Parathyroid adenoma (tissue), 2 donors: ENCODE data around the gene PAMR1.
A peak's percentile ranks its signal among the peaks of the same experiment; 100 is the strongest.

ENCODE experiments used
- H2AFZ ChIP-seq: fragments of 300-600 bp; sonication (generic); one replicate; pipeline ENCODE4 v1.7.0; 2017; ENCODE audit warnings: antibody characterized with exemption, mild to moderate bottlenecking
- H3K27ac ChIP-seq: fragments of 300-600 bp; sonication (generic); one replicate; pipeline ENCODE4 v1.7.0; 2017
- H3K27me3 ChIP-seq: fragments of 300-600 bp; sonication (generic); one replicate; pipeline ENCODE4 v1.7.0; 2017; ENCODE audit warnings: low read length; ENCODE audit not compliant: control insufficient read depth, insufficient read depth
- H3K36me3 ChIP-seq: fragments of 300-600 bp; sonication (generic); one replicate; pipeline ENCODE4 v1.7.0; 2017; ENCODE audit warnings: low read length; ENCODE audit not compliant: control insufficient read depth, insufficient read depth
- H3K4me1 ChIP-seq: fragments of 300-600 bp; sonication (generic); one replicate; pipeline ENCODE4 v1.7.0; 2017; ENCODE audit warnings: control low read depth
- H3K4me2 ChIP-seq: fragments of 300-600 bp; sonication (generic); one replicate; pipeline ENCODE4 v1.7.0; 2017; ENCODE audit warnings: low read length
- H3K4me3 ChIP-seq: fragments of 300-600 bp; sonication (generic); one replicate; pipeline ENCODE4 v1.7.0; 2017; ENCODE audit warnings: low read depth, low read length
- H3K79me2 ChIP-seq: fragments of 300-600 bp; sonication (generic); one replicate; pipeline ENCODE4 v1.7.0; 2017; ENCODE audit warnings: control low read depth
- H3K9ac ChIP-seq: fragments of 300-600 bp; sonication (generic); one replicate; pipeline ENCODE4 v1.7.0; 2017; ENCODE audit warnings: mild to moderate bottlenecking
- H3K9me3 ChIP-seq: fragments of 300-600 bp; sonication (generic); one replicate; pipeline ENCODE4 v1.7.0; 2017; ENCODE audit warnings: low read length; ENCODE audit not compliant: control insufficient read depth
- CTCF ChIP-seq: fragments of 300-600 bp; sonication (generic); IDR thresholded peaks from one replicate; pipeline ENCODE4 v1.7.0; 2017; ENCODE audit warnings: antibody characterized with exemption, mild to moderate bottlenecking
- donor health status: primary hyperparathyroidism.

Gene PAMR1

DNA sequence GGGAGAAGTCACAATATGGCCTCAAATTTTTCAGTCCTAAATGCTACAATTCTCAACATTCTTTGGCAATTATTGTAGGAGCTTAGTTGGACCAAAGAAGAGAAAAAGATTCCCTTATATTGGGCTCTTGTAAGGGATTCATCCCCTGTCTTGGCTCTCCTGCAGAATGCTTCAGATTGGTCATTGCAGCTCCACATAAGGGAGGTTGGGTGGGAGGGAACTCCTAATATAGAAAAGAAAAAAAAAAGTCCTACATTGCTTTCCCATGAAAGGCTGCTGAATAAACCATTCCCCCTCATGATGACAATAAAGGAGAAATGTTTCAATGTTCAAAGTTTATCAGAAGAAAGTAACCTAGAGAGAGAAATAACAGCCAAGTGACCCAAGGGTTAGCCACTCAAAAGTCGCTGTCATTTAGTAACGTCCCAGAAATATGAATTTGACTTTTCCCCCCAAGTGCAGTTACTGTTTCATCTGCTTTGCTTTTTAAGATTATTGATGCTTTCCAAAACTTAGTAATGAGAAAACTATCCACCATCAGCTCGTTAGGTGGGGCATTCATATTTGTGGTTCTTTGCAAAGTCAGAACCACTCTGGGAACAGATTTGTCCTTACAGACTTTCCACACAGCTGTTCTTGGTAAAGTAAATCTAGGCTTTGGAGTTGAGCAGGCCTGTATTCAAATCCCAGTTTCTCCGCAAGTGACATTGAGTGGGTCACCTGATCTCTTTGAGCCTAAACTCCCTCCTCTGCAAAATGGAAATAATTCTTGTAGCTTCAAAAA is 101.1 kb downstream of the PAMR1 start:
- Histone ChIP-seq H3K27me3 (no peaks in the 10 kb centered on the region), H3K4me3 (no peak overlapping the region), H3K9ac (no peak overlapping the region), H3K9me3 (no peaks in the 10 kb centered on the region), H2AFZ (no peak overlapping the region), H3K4me2 (no peak overlapping the region), H3K36me3 (no peaks in the 10 kb centered on the region), H3K4me1 (no peaks in the 10 kb centered on the region), H3K27ac (no peak overlapping the region), H3K79me2 (no peaks in the 10 kb centered on the region)
- TF ChIP-seq CTCF: no peak

- Histone ChIP-seq H3K4me1 (no peaks in the 10 kb centered on the region), H3K36me3 (no peaks in the 10 kb centered on the region), H3K79me2 (no peaks in the 10 kb centered on the region), H3K9ac (no peak overlapping the region), H2AFZ (no peak overlapping the region), H3K4me3 (no peak overlapping the region), H3K27me3 (no peaks in the 10 kb centered on the region), H3K27ac (no peak overlapping the region), H3K4me2 (no peak overlapping the region), H3K9me3 (no peaks in the 10 kb centered on the region)
- no peak for TF ChIP-seq CTCF
These were observed 105.0 kb downstream of the PAMR1 start for GRCh38 chr11:35420371-35420770.

- Histone ChIP-seq H3K36me3 (no peaks in the 10 kb centered on the region), H3K27ac (no peak overlapping the region), H3K4me2 (peak overlapping the region; percentile 47), H3K4me1 (no peaks in the 10 kb centered on the region), H3K4me3 (no peak overlapping the region), H3K27me3 (no peaks in the 10 kb centered on the region), H3K9ac (no peak overlapping the region), H3K9me3 (no peaks in the 10 kb centered on the region), H3K79me2 (no peaks in the 10 kb centered on the region), H2AFZ (peak overlapping the region; percentile 28)
- no peak for TF ChIP-seq CTCF
These were observed 105.5 kb downstream of the PAMR1 start for GRCh38 chr11:35419830-35420333.

GRCh38 chr11:35419184-35419829 is 106.1 kb downstream of the PAMR1 start, which contains the start of gene SLC1A2:
Gene SLC1A2, minus strand, starts transcription at chr11:35419558. Its CDS starts 592 bp downstream, at chr11:35418966.
- no peaks in the 10 kb centered on the region for H3K4me1 ChIP-seq
- H3K36me3 ChIP-seq: no peaks in the 10 kb centered on the region
- TF ChIP-seq CTCF: no peak
- peak within 1 kb of the TSS; percentile 28 for H2AFZ ChIP-seq
- H3K9ac ChIP-seq: no peak within 1 kb of the TSS
- H3K27ac ChIP-seq: no peak within 1 kb of the TSS
- no peak within 1 kb of the TSS for H3K4me3 ChIP-seq
- no peaks in the 10 kb centered on the region for H3K27me3 ChIP-seq
- no peaks in the 10 kb centered on the region for H3K9me3 ChIP-seq
- H3K4me2 ChIP-seq: peak within 1 kb of the TSS; percentile 47
- H3K79me2 ChIP-seq: no peaks in the 10 kb centered on the region
